ENCODE results near the gene EIF3D.

- no peak for TF ChIP-seq CTCF (IDR thresholded peaks at IDR 0.05)
- TF ChIP-seq POLR2A (IDR thresholded peaks at IDR 0.05), result no peak
These were observed 20.1 kb upstream of the EIF3D start for GRCh38 chr22:36549033-36549432.

Data from right lobe of liver (tissue), 4 donors.